ENCODE data around the gene RHOU.

Gene RHOU

DNA sequence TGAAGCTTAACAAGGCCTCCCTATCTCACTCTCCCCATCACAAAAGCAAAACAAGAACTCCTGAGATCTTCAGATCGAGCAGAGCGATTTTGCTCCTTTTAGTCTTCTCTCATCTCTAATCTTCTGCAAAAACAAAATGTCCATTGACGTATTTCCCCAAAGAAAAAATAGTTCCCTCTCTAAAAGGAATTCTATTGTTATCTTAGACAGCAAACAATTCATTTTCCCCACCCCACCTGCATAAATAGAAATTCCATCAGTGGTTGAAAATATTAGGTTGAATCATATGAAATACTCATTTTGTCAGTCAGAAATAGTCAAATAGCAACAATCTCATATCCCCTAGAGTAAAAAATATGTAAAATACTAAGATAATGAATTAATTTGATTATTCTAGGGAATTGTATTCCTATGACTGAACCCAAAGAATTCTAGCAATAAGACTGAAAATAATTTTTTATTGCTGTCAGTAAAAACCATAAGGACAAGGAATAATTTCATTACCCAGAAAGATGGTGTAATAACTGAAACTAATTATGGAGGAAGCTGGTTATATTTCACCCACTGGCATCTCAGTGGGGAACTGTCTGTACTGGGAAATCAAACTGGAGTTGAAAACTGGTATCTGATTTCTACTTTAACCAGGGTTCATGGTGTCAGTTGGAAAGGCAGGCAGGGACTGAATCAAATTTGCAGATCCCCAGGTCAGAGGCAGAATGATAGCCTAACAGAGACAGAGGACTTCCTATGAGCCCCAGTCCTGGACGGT, 51.3 kb downstream of the RHOU start:
- no peak for DNase-seq

DNA sequence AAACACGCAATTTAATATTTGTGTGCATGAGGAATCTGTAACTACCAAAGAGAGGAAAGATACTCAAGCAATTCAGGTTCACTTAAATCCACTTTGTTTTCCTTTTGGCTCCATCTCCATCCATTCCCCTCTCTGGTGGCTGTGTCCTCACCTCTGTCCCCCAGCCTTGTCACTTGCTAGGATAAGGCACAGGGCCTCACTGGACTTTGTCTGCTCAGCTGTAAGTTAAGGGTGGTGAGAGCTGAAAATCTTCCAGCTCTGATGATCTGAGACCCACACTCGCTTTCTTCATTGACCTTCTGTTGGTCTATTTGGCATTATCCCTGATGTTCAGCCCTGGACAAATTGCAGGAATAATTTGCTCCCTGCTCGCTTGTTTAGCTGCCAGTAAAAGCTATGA, 56.5 kb downstream of the RHOU start:
- no peak for DNase-seq

GRCh38 chr1:228792601-228793000, 57.3 kb downstream of the RHOU start:
- DNase-seq, result peak; percentile 18

- DNase-seq, result no peak
These were observed 57.8 kb downstream of the RHOU start for GRCh38 chr1:228793032-228793431.

GRCh38 chr1:228794173-228794572, 58.9 kb downstream of the RHOU start:
- no peak for DNase-seq

GRCh38 chr1:228794810-228795209, 59.5 kb downstream of the RHOU start:
- no peak for DNase-seq

GRCh38 chr1:228795596-228795995, 60.3 kb downstream of the RHOU start:
- no peak for DNase-seq
